ENCODE measurements around the gene GRIK4.

The GRIK4 gene

DNA sequence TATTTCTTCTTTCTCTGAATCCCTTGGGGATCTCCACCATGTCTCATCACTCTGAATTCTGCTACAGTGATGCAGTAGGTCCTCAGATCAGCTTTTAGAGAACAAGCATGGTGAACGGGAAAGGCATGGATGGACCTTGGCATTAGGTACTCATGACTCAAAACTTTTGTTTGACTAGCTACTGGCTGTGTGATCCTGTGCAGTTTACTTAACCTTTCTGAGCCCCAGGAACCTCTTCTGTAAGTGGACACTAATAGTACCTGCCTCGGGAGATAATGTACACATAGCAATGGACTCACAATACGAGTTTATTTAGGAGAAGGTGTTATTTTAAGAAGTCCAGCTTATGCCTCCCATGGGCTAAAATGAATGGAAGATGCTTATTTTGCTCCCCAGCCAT, 327.7 kb downstream of the GRIK4 start:
- no peaks in the 10 kb centered on the region for H3K4me1 ChIP-seq (ENCODE audit: insufficient read depth, low read length)
- H3K9ac ChIP-seq (ENCODE audit: low read depth, low read length) = no peak overlapping the region
- no peaks in the 10 kb centered on the region for H3K27me3 ChIP-seq (ENCODE audit: insufficient read depth, low read length)
- H3K9me3 ChIP-seq (ENCODE audit: insufficient read depth, low read depth, low read length) = no peaks in the 10 kb centered on the region
- no peaks in the 10 kb centered on the region for H3K36me3 ChIP-seq (ENCODE audit: insufficient read depth, low read depth, low read length)
- H3K4me3 ChIP-seq (ENCODE audit: low read length) = no peak overlapping the region
- H3K27ac ChIP-seq (ENCODE audit: low read length) = no peak overlapping the region

DNA sequence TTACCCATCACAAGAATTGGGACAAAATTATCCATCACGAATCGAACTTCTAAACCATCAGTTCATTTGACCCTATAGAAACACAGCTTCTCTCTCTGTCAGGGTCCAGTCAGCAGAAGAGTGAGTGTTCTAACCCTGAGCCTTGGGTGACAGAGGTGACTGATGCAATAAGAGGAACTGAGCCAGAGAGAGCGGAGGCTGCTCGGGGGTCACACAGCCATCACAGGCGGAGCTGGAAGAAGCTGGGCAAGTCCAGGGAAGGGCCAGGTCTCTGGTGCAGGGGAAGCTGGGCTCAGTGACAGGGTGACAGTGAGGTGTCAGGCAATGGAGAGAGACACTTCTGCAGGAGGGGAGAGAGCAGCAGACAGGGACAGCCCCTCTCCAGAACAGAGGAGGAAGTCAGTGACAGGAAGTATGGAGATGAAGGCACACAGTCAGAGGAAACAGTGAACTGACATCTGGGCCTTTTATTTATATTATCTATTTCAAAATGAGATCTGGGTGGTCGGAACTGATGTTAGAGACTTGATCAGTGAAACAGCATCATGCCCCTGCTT, 328.4 kb downstream of the GRIK4 start:
- no peak overlapping the region for H3K4me3 ChIP-seq (ENCODE audit: low read length)
- H3K27ac ChIP-seq (ENCODE audit: low read length) = no peak overlapping the region
- no peaks in the 10 kb centered on the region for H3K9me3 ChIP-seq (ENCODE audit: insufficient read depth, low read depth, low read length)
- H3K27me3 ChIP-seq (ENCODE audit: insufficient read depth, low read length) = no peaks in the 10 kb centered on the region
- no peak overlapping the region for H3K9ac ChIP-seq (ENCODE audit: low read depth, low read length)
- no peaks in the 10 kb centered on the region for H3K4me1 ChIP-seq (ENCODE audit: insufficient read depth, low read length)
- no peaks in the 10 kb centered on the region for H3K36me3 ChIP-seq (ENCODE audit: insufficient read depth, low read depth, low read length)

DNA sequence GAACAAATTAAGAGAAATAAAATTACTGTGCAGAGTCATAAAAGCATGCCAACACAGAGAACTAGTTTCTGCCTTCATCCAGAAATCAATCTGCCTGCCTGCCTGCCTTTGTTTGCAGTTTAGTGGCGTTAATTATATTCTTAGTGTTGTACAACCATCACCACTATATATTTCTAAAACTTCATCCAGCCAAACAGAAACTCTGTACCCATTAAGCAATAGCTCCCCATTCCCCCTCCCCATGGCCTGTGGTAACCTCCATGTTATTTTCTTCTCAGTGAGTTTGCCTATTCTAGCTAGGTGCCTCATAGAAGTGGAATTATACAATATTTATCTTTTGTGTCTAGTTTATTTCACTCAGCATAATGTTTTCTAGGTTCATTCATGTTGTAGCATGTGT, 329.1 kb downstream of the GRIK4 start:
- no peak overlapping the region for H3K9ac ChIP-seq (ENCODE audit: low read depth, low read length)
- no peak overlapping the region for H3K27ac ChIP-seq (ENCODE audit: low read length)
- no peaks in the 10 kb centered on the region for H3K36me3 ChIP-seq (ENCODE audit: insufficient read depth, low read depth, low read length)
- H3K9me3 ChIP-seq (ENCODE audit: insufficient read depth, low read depth, low read length) = no peaks in the 10 kb centered on the region
- H3K4me3 ChIP-seq (ENCODE audit: low read length) = no peak overlapping the region
- H3K27me3 ChIP-seq (ENCODE audit: insufficient read depth, low read length) = no peaks in the 10 kb centered on the region
- no peaks in the 10 kb centered on the region for H3K4me1 ChIP-seq (ENCODE audit: insufficient read depth, low read length)

DNA sequence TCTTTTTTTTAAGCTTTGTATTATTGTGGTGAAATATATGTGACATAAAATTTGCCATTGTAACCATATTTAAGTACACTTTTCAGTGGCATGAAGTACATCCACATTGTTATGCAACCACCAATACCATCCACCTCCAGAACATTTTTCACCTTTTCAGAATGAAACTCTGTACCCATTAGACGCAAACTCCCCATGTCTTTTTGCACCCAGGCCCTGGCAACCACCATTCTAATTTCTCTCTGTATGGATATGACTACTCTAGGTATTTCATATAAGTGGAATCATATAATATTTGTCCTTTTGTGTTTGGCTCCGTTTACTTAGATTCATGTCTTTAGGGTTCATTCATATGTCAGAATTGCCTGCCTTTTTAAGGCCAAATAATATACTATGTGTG, 329.5 kb downstream of the GRIK4 start:
- Histone ChIP-seq H3K9me3 (ENCODE audit: insufficient read depth, low read depth, low read length) (no peaks in the 10 kb centered on the region), H3K9ac (ENCODE audit: low read depth, low read length) (no peak overlapping the region), H3K4me1 (ENCODE audit: insufficient read depth, low read length) (no peaks in the 10 kb centered on the region), H3K27me3 (ENCODE audit: insufficient read depth, low read length) (no peaks in the 10 kb centered on the region), H3K27ac (ENCODE audit: low read length) (no peak overlapping the region), H3K36me3 (ENCODE audit: insufficient read depth, low read depth, low read length) (no peaks in the 10 kb centered on the region), H3K4me3 (ENCODE audit: low read length) (no peak overlapping the region)

DNA sequence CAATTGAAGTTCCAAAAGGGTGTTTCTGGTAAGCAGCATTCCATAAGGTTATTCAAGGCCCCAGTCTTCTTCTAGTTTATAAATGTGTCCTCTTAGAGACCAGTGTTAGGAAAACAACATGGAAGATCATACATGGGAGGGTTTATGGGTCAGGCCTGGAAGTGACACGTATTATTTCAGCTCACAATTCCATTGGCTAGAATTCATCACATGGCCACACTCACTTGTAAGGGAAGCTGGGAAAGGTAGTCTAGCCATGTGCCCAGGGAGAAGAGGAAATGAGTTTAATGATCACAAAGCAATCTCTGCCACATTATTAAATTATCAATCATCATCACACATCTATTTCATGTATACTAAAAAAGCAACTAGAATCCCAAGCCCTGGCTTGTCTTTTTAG, 330.6 kb downstream of the GRIK4 start:
- Histone ChIP-seq H3K4me1 (ENCODE audit: insufficient read depth, low read length) (no peaks in the 10 kb centered on the region), H3K9ac (ENCODE audit: low read depth, low read length) (no peak overlapping the region), H3K27ac (ENCODE audit: low read length) (no peak overlapping the region), H3K4me3 (ENCODE audit: low read length) (no peak overlapping the region), H3K27me3 (ENCODE audit: insufficient read depth, low read length) (no peaks in the 10 kb centered on the region), H3K36me3 (ENCODE audit: insufficient read depth, low read depth, low read length) (no peaks in the 10 kb centered on the region), H3K9me3 (ENCODE audit: insufficient read depth, low read depth, low read length) (no peaks in the 10 kb centered on the region)

DNA sequence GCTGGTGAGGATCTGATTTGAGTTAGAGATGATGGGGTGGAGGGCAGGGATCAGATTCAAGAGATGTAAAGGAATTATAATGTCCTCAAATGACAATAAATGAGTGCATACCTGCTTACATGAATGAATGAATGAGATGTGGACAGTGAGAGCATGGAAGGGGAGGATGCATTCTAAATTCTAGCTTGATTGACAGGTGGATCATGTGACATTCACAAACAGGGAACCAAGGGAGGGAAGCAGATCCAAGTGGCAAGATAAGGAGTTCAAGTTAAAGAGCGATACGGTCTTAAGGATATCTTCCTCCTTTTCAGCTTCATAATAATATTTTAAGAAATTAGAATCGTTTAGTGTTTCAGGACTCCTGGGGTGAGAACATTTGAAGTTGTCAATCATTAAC, 341.9 kb downstream of the GRIK4 start:
- Histone ChIP-seq H3K27ac (ENCODE audit: low read length) (no peak overlapping the region), H3K4me1 (ENCODE audit: insufficient read depth, low read length) (no peaks in the 10 kb centered on the region)

DNA sequence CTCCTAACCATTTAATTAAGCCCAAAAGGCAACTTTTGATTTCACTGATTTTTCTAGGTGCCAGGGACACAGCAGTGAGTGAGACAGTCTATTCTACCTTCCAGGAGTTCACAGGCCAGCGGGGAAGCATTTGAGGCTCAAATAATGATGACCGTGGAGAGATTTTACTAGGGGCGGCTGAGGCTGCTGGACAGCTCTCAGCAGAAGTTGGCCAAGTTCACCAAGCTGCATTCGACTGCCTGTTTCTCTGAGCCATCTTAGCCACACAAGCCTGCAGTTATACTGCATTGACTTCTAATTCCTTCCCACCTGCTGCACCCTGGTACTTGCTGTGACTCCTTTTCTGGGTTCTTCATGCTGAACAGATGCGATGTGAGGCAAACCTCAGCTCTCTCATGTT, 343.4 kb downstream of the GRIK4 start:
- Histone ChIP-seq H3K9ac (ENCODE audit: low read depth, low read length) (no peak overlapping the region), H3K4me1 (ENCODE audit: insufficient read depth, low read length) (no peaks in the 10 kb centered on the region), H3K27ac (ENCODE audit: low read length) (no peak overlapping the region), H3K9me3 (ENCODE audit: insufficient read depth, low read depth, low read length) (no peaks in the 10 kb centered on the region), H3K36me3 (ENCODE audit: insufficient read depth, low read depth, low read length) (no peaks in the 10 kb centered on the region), H3K4me3 (ENCODE audit: low read length) (no peak overlapping the region), H3K27me3 (ENCODE audit: insufficient read depth, low read length) (no peaks in the 10 kb centered on the region; the same call in 1 of the 2 replicates)

More for the DNA sequence above, 341.9 kb downstream of the GRIK4 start:
- H3K9me3 ChIP-seq (ENCODE audit: insufficient read depth, low read depth, low read length) = no peaks in the 10 kb centered on the region
- no peak overlapping the region for H3K4me3 ChIP-seq (ENCODE audit: low read length)
- H3K27me3 ChIP-seq (ENCODE audit: insufficient read depth, low read length) = no peaks in the 10 kb centered on the region; the same call in 1 of the 2 replicates
- H3K9ac ChIP-seq (ENCODE audit: low read depth, low read length) = no peak overlapping the region
- H3K36me3 ChIP-seq (ENCODE audit: insufficient read depth, low read depth, low read length) = no peaks in the 10 kb centered on the region

DNA sequence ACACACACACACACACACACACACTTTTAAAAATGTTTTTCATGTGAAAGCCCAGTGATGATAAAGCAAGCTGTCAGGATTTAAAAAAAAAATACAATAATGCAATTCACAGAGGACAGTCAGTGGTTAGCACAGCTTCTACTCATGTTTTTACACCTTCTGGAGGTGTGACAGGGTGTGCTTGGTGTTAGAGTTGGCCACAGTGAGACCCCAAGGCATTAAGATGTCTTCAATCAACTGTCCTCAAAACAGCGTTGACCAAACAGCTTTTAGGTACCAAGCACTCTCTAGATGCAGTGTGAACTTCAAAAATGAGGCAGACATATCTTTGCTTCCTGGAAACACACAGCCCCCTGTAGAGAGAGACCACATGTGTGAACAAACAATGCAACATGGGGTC, 346.0 kb downstream of the GRIK4 start:
- no peak overlapping the region for H3K27ac ChIP-seq (ENCODE audit: low read length)
- H3K27me3 ChIP-seq (ENCODE audit: insufficient read depth, low read length) = no peaks in the 10 kb centered on the region; the same call in 1 of the 2 replicates
- H3K36me3 ChIP-seq (ENCODE audit: insufficient read depth, low read depth, low read length) = no peaks in the 10 kb centered on the region
- no peak overlapping the region for H3K9ac ChIP-seq (ENCODE audit: low read depth, low read length)
- no peak overlapping the region for H3K4me3 ChIP-seq (ENCODE audit: low read length)
- no peaks in the 10 kb centered on the region for H3K4me1 ChIP-seq (ENCODE audit: insufficient read depth, low read length)
- H3K9me3 ChIP-seq (ENCODE audit: insufficient read depth, low read depth, low read length) = no peaks in the 10 kb centered on the region

DNA sequence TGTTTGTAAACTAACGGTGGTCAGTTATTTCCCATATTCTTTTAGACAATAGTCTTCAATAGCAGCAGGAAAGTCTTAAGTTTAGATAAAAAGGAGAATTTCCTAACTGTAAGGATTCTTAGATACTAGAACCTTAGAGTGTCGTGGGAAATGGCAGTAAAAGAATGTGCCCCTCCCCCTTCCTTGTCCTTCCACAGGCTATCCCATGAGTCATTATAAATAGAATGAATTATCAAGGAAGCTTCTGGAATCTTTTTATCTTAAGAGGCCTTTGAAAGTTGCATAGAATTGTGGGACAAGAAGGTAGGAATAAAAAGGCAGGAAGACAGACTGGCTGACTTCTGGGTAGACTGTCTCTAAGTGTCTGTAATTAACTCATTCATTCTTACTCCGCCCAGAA, 347.2 kb downstream of the GRIK4 start:
- H3K4me1 ChIP-seq (ENCODE audit: insufficient read depth, low read length) = no peaks in the 10 kb centered on the region
- H3K27ac ChIP-seq (ENCODE audit: low read length) = no peak overlapping the region
- H3K9me3 ChIP-seq (ENCODE audit: insufficient read depth, low read depth, low read length) = no peaks in the 10 kb centered on the region
- no peak overlapping the region for H3K9ac ChIP-seq (ENCODE audit: low read depth, low read length)
- no peaks in the 10 kb centered on the region; the same call in 1 of the 2 replicates for H3K27me3 ChIP-seq (ENCODE audit: insufficient read depth, low read length)
- H3K36me3 ChIP-seq (ENCODE audit: insufficient read depth, low read depth, low read length) = no peaks in the 10 kb centered on the region
- H3K4me3 ChIP-seq (ENCODE audit: low read length) = no peak overlapping the region

DNA sequence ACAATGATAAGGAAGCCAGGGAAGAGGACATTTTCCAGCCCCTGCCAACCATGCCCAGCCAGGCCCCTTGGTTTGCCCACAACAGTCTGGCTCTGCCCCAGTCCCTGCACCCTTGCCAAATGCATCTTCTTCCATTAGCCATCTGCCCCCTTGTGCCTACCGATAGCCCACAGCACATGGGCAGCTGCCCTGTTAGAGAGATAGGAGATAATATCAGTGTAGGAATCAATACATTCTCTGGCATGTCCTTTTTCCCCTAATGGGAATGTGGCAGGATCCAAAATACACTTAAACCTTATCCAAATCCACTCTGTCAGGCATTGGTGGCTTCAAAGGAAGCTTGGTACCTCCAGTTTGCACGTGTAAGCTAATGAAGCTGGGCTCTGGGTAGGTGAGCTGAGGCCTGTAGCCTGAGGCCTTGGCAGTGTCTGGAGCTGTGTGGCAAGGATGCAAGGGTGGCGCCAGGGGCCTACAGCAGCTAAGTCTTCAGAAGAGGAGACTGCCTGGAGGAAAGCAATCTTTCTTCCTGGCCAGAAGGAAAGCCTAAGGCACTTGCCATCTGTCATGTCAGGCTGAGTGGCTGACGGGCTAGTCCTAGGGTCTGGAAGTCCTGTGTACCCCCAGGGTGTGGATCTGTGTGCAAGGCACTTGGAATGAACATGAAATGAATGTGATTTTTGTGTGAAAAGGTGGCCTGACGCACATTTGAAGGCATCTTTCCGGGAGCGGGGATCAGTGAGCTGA, 348.2 kb downstream of the GRIK4 start:
- no peak overlapping the region for H3K9ac ChIP-seq (ENCODE audit: low read depth, low read length)

DNA sequence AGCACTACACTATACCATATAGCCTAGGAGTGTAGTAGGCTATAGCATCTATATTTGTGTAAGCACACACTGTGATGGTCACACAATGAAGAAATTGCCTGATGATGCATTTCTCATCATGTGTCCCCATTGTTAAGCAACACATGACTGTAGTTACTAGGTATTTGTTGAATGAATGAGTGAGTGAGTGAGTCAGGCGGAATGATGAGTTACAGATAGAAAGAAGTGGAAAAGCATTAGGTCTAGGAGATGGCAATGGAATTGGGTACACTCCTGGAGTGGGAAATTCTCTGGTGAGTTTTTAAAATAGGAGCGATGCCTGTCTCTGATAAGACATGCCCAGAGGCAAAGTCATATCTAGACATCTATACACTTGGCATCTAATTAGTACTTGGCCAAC, 351.8 kb downstream of the GRIK4 start:
- H3K9me3 ChIP-seq (ENCODE audit: insufficient read depth, low read depth, low read length) = no peaks in the 10 kb centered on the region
- H3K9ac ChIP-seq (ENCODE audit: low read depth, low read length) = no peak overlapping the region
- H3K27me3 ChIP-seq (ENCODE audit: insufficient read depth, low read length) = peaks cover 6% of the 10 kb centered on the region; the same call in 1 of the 2 replicates

More for the DNA sequence above, 348.2 kb downstream of the GRIK4 start:
- Histone ChIP-seq H3K4me3 (ENCODE audit: low read length) (no peak overlapping the region), H3K27me3 (ENCODE audit: insufficient read depth, low read length) (no peaks in the 10 kb centered on the region; the same call in 1 of the 2 replicates), H3K27ac (ENCODE audit: low read length) (no peak overlapping the region), H3K4me1 (ENCODE audit: insufficient read depth, low read length) (no peaks in the 10 kb centered on the region), H3K9me3 (ENCODE audit: insufficient read depth, low read depth, low read length) (no peaks in the 10 kb centered on the region), H3K36me3 (ENCODE audit: insufficient read depth, low read depth, low read length) (no peaks in the 10 kb centered on the region)

DNA sequence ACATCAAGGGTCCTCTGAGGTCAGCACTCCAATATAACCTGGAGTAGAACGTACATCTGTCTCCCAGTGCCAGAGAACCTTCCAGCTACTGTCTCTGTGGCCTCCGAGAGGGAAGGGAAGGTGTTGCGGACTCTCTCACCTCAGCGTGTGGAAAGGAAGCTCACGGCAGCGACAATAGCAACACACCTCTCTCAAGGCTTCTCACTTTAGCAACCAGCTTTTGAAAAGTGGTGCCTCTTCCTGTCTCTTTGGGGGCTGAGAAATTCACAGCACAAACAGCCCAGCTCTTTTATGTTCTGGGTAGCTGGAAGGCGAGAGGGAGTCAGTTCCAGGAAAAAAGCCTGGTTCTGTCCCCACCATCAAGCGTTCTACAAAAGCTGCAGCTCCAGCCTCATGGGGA, 355.5 kb downstream of the GRIK4 start:
- H3K36me3 ChIP-seq (ENCODE audit: insufficient read depth, low read depth, low read length) = no peaks in the 10 kb centered on the region
- H3K27ac ChIP-seq (ENCODE audit: low read length) = no peak overlapping the region
- H3K27me3 ChIP-seq (ENCODE audit: insufficient read depth, low read length) = peaks cover 6% of the 10 kb centered on the region; the same call in 1 of the 2 replicates
- H3K9ac ChIP-seq (ENCODE audit: low read depth, low read length) = no peak overlapping the region
- no peaks in the 10 kb centered on the region for H3K9me3 ChIP-seq (ENCODE audit: insufficient read depth, low read depth, low read length)
- H3K4me1 ChIP-seq (ENCODE audit: insufficient read depth, low read length) = no peaks in the 10 kb centered on the region; the same call in 1 of the 2 replicates
- no peak overlapping the region for H3K4me3 ChIP-seq (ENCODE audit: low read length)

More for the DNA sequence above, 351.8 kb downstream of the GRIK4 start:
- Histone ChIP-seq H3K36me3 (ENCODE audit: insufficient read depth, low read depth, low read length) (no peaks in the 10 kb centered on the region), H3K4me1 (ENCODE audit: insufficient read depth, low read length) (no peaks in the 10 kb centered on the region; the same call in 1 of the 2 replicates), H3K27ac (ENCODE audit: low read length) (no peak overlapping the region), H3K4me3 (ENCODE audit: low read length) (no peak overlapping the region)
